Measurements from ENCODE around the gene PPP1R13B. TPM values are rescaled to one million over a fixed set of nuclear protein-coding genes. Genes with fewer than 3 reads are reported as not detected.
A peak's percentile ranks its signal among the peaks of the same experiment; 100 is the strongest.
"Not testable (repeated sequence)": the region's sequence is repeated elsewhere in the genome, so short reads cannot be mapped to it uniquely, and the experiment has no call there.

PPP1R13B gene
- total RNA-seq, 3 donors from 2014 or later: 6.8 to 11.8 (median 9.7) TPM

DNA sequence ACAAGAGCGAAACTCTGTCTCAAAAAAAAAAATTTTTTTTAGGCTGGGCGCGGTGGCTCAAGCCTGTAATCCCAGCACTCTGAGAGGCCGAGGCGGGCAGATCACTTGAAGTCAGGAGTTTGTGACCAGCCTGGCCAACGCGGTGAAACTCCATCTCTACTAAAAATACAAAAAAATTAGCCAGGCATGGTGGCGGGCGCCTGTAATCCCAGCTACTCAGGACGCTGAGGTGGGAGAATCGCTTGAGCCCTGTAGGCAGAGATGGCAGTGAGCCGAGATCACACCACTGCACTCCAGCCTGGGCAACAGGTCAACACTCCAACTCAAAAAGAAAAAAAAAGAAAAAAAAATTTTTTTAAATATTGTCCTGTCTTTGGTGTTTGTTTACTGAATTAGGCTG lies 6.1 kb downstream of the PPP1R13B start:
- not testable (repeated sequence) for DNase-seq; ATAC-seq; H3K36me3 Mint-ChIP-seq (ENCODE audit: insufficient read depth); H3K4me3 Mint-ChIP-seq; H3K9me3 Mint-ChIP-seq; H3K27me3 Mint-ChIP-seq (ENCODE audit: low read depth)
- H3K4me1 Mint-ChIP-seq (ENCODE audit: low read depth): peaks cover 15% of the 10 kb centered on the region

DNA sequence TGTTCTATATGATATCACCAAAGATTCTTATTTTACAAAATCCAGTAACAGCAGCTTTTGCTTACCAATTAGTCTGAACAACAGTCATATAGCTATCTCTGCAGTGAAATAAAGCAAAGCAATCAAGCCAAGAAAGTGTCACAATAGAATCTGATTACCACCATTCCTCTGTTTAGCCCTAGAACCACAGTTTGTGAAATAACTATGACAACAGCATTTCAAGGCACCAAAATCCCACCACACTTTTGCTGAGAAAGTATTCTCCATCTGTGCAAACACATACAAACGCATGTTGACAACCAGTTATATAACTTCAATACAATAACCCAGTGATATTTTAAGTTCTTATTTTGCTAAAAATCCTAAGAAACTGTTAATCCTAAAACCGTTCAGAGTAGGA lies 7.4 kb downstream of the PPP1R13B start:
- H3K4me1 Mint-ChIP-seq (ENCODE audit: low read depth): peaks cover 6% of the 10 kb centered on the region
- no peaks in the 10 kb centered on the region for H3K27me3 Mint-ChIP-seq (ENCODE audit: low read depth)
- DNase-seq (no peak), ATAC-seq (no peak)
- H3K4me3 Mint-ChIP-seq: no peak overlapping the region
- peaks cover 8% of the 10 kb centered on the region for H3K36me3 Mint-ChIP-seq (ENCODE audit: insufficient read depth)
- H3K9me3 Mint-ChIP-seq: no peaks in the 10 kb centered on the region

DNA sequence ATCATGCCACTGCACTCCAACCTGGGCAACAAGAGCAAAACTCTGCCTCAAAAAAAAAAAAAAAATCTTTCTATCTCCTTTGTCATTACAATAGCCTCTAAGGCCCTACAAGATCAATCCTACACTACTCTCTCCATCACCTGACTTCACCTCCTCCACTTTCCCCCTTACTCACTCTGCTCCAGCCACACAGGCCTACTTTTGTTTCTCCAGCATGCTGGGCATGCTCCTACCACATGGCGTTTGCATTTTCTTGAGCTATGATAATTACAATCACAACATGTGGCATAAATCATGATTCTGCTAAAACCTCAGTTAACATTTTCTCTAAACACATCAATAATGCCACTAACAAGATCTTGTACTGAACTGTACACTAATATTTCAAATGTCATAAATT lies 7.8 kb downstream of the PPP1R13B start:
- Mint-ChIP-seq H3K36me3 (ENCODE audit: insufficient read depth) (peaks cover 8% of the 10 kb centered on the region), H3K4me1 (ENCODE audit: low read depth) (peaks cover 6% of the 10 kb centered on the region), H3K4me3 (no peak overlapping the region), H3K9me3 (no peaks in the 10 kb centered on the region), H3K27me3 (ENCODE audit: low read depth) (no peaks in the 10 kb centered on the region)
- ATAC-seq (no peak), DNase-seq (no peak)

DNA sequence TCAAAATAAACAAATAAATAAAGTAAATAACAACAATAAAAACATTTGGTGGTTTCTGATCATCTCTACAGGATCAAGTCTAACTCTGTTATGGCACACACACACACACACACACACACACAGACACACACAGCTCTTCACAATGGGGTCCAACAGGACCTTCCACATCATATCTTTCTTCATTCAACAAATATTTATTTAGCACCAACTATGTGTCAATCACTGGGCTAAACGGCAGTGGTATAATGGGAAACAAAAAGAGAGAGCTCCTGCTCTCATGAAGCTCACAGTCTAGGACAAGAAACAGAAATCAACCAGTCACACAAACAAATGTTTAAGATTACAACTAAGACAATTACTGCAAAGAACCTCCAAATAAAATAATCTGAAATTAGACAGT lies 9.3 kb downstream of the PPP1R13B start:
- peaks cover 12% of the 10 kb centered on the region for H3K4me1 Mint-ChIP-seq (ENCODE audit: low read depth)
- no peaks in the 10 kb centered on the region for H3K27me3 Mint-ChIP-seq (ENCODE audit: low read depth)
- ATAC-seq: no peak
- H3K4me3 Mint-ChIP-seq: no peak overlapping the region
- no peak for DNase-seq
- H3K9me3 Mint-ChIP-seq: no peaks in the 10 kb centered on the region
- H3K36me3 Mint-ChIP-seq (ENCODE audit: insufficient read depth): peaks cover 5% of the 10 kb centered on the region

DNA sequence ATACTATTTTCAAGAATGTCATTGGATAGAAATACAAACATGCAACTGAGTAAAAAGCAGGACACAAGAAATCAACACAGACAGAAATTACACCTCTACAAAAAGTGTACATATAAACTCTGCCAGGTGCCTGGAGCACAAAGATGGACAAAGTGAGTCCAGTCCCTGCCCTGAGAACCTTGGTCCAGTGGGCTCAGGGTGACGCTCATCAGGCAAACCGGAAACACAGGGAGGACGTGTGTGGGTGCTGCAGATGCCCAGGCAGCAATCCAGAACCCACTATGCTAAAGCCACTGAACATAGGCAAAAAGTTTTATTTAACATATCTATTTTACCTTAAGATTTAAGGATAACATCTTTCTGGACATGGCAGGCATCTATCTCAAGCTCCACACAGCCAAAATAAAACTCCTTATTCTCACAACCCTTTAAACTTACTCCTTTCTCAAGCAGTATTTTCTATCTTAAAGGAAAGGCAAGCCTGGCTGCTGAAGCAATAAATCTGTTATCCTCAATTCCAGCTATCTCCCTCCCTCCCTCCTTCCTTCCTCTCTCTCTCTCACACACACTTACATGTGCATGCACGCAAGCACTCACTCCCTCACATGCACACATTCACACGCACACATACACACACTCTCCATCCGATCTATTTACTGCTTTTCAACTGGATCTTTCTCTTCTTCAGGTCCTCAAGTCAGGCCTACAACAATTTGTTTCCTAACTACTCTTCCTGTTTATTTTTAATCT lies 10.2 kb downstream of the PPP1R13B start:
- no peak for DNase-seq
- peaks cover 13% of the 10 kb centered on the region for H3K4me1 Mint-ChIP-seq (ENCODE audit: low read depth)
- ATAC-seq: no peak
- no peak overlapping the region for H3K4me3 Mint-ChIP-seq
- H3K27me3 Mint-ChIP-seq (ENCODE audit: low read depth): no peaks in the 10 kb centered on the region
- H3K9me3 Mint-ChIP-seq: no peaks in the 10 kb centered on the region
- H3K36me3 Mint-ChIP-seq (ENCODE audit: insufficient read depth): peaks cover 5% of the 10 kb centered on the region

DNA sequence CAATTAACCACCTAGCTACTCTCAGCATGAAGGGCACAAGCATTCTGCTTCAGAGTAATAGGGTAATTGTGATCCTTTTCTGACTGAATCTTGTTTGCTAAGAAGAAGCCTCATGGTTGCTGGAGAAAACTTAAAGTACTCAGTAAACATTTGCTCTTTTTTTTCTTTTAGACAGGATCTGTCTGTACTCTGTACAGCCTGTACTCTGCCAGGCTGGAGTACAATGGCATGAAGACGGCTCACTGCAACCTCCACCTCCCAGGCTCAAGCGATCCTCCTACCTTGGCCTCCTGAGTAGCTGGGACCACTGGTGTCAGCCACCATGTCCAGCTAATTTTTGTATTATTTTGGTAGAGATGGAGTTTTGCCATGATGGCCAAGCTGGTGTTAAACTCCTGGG lies 12.4 kb downstream of the PPP1R13B start:
- H3K36me3 Mint-ChIP-seq (ENCODE audit: insufficient read depth): peaks cover 5% of the 10 kb centered on the region
- no peak overlapping the region for H3K4me3 Mint-ChIP-seq
- no peaks in the 10 kb centered on the region for H3K27me3 Mint-ChIP-seq (ENCODE audit: low read depth)
- peaks cover 14% of the 10 kb centered on the region for H3K4me1 Mint-ChIP-seq (ENCODE audit: low read depth)
- DNase-seq (no peak), ATAC-seq (no peak)
- no peaks in the 10 kb centered on the region for H3K9me3 Mint-ChIP-seq

DNA sequence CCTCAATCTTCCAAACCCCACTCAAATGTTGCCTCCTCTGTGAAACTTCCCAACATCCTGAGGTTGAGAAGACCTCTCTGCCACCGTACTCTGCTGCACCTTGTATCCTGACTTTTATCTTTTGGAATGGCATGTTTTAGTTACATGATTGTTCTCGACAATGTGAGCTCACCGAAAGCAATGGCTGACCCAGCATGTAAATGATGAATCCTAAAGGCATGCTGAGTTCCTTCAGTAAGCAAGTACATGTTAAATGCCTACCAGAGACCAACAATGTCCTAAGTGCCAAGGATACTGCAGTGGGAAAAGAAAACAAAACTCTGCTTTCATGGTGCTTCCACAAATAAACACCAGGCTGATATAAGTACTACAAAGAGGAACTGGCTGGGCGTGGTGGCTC lies 13.7 kb downstream of the PPP1R13B start:
- ATAC-seq (no peak), DNase-seq (no peak)
- Mint-ChIP-seq H3K36me3 (ENCODE audit: insufficient read depth) (peaks cover 2% of the 10 kb centered on the region), H3K4me1 (ENCODE audit: low read depth) (peaks cover 12% of the 10 kb centered on the region), H3K4me3 (no peak overlapping the region), H3K9me3 (no peaks in the 10 kb centered on the region), H3K27me3 (ENCODE audit: low read depth) (no peaks in the 10 kb centered on the region)

DNA sequence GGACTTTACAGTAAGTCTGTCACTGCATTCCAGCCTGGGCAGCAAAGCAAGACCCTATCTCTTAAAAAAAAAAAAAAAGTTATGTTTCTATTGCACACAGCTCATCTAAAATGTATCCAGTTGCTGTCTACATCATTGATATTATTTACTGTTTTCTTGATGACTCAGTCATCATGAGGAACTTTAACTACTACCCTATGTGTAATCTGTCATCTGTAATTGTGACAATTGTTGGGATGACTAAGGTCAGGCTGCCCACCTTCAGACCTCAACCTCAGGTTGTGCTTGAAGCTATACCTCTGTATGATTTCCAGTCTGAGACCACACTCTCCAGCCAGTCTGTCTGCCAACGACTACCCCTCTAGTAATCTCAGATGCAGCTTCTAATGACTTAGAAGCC lies 15.3 kb downstream of the PPP1R13B start:
- peak in 1 of 2 donors; percentile 32 for ATAC-seq
- H3K36me3 Mint-ChIP-seq (ENCODE audit: insufficient read depth): no peaks in the 10 kb centered on the region
- no peak for DNase-seq
- no peaks in the 10 kb centered on the region for H3K27me3 Mint-ChIP-seq (ENCODE audit: low read depth)
- no peak overlapping the region for H3K4me3 Mint-ChIP-seq
- peaks cover 13% of the 10 kb centered on the region for H3K4me1 Mint-ChIP-seq (ENCODE audit: low read depth)
- H3K9me3 Mint-ChIP-seq: no peaks in the 10 kb centered on the region

DNA sequence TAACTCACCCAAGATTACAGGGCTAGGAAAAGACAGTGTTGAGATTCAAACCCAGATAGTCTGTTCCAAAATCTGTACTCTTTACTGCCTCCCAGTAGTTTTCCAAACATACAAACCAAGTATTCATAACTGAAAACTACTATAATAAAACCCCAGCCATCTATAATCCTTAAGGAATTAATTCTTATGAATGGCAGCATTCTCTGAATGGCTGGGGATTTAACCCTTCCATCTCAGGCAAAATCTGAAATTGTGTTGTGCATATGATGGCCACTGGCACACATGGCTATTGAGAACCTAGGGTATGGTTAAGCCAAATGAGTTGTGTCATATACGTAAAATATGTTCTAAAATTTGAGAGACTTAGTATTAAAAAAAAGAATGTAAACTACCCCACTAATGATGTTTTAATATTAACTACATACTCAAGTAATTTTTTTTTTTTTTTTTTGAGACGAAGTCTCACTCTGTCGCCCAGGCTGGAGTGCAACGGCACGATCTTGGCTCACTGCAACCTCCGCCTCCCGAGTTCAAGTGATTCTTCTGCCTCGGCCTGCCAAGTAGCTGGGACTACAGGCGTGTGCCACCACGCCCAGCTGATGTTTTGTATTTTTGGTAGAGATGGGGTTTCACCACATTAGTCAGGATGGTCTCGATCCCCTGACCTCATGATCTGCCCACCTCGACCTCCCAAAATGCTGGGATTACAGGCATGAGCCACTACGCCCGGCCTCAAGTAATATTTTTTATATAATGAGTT lies 16.7 kb downstream of the PPP1R13B start:
- Mint-ChIP-seq H3K4me1 (ENCODE audit: low read depth) (peaks cover 13% of the 10 kb centered on the region), H3K4me3 (no peak overlapping the region), H3K27me3 (ENCODE audit: low read depth) (no peaks in the 10 kb centered on the region), H3K36me3 (ENCODE audit: insufficient read depth) (no peaks in the 10 kb centered on the region), H3K9me3 (no peaks in the 10 kb centered on the region)
- ATAC-seq: no peak
- no peak for DNase-seq

DNA sequence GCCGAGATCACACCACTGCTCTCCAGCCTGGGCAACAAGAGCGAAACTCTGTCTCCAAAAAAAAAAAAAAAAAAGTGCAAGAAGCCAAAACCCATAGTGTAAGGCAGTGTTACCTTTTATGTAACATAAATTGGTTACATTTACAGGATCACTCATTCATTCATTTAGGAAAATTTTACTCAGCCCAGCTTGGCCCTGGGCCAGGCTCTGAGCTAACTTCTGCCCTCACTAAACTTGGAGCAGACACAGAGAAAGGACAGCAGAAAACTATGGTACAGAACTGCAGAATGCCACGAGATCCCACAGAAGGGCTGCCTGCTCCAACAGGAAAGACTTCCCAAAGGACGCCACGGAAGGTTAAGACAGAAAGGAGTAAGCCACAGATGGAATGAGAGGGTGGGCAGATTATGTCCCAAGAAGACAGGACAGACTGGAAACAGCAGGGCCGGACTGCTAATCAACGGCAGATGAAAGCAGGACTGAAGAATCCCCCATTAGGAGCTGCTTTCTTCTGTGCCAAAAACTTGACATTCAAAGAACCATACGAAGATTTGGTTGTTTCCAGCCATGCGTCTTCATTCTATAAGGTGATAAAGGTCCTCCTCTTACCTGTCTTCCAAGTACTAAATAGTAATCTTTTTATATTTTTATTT lies 18.9 kb downstream of the PPP1R13B start:
- DNase-seq: peak; percentile 14
- H3K9me3 Mint-ChIP-seq: no peaks in the 10 kb centered on the region
- peaks cover 8% of the 10 kb centered on the region for H3K4me1 Mint-ChIP-seq (ENCODE audit: low read depth)
- H3K4me3 Mint-ChIP-seq: no peak overlapping the region
- ATAC-seq: no peak
- no peaks in the 10 kb centered on the region for H3K27me3 Mint-ChIP-seq (ENCODE audit: low read depth)
- H3K36me3 Mint-ChIP-seq (ENCODE audit: insufficient read depth): no peaks in the 10 kb centered on the region

DNA sequence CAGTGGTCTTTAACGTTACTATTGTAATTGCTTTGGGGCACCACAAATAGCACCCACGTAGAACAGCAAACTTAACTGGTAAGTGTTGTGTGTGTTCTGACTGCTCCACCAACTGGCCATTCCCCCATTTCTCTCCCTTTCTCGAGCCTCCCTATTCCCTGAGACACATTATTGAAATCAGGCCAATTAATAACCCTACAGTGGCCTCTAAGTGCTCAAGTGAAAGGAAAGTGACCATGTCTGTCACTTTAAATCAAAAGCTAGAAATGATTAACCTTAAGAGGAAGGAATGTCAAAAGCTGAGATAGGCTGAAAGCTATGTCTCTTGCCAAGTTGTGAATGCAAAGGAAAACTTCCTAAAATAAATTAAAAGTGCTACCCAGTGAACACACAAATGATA lies 22.3 kb downstream of the PPP1R13B start:
- DNase-seq: no peak
- Mint-ChIP-seq H3K36me3 (ENCODE audit: insufficient read depth) (no peaks in the 10 kb centered on the region), H3K4me1 (ENCODE audit: low read depth) (peaks cover 16% of the 10 kb centered on the region), H3K27me3 (ENCODE audit: low read depth) (no peaks in the 10 kb centered on the region), H3K4me3 (no peak overlapping the region), H3K9me3 (no peaks in the 10 kb centered on the region)
- ATAC-seq: no peak

DNA sequence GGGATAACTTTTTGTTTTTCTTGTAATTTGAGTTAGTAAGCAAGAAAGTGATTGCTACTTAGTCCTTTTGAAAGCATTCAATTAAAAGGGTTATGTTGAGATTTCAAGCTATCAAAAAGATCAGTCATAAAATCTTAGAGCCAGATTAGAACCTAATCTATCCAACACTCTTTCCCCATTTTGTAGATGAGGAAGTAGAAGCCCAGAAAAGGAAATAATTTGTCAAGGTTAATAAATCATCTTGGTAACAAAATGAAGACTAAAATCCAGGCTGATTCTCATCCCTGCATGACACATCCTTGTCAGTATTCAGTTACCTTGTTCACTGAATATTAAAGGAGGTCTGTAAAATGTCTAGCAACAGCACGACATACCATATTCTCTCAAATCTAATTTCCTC lies 26.5 kb downstream of the PPP1R13B start:
- no peak for DNase-seq
- peaks cover 40% of the 10 kb centered on the region for H3K4me1 Mint-ChIP-seq (ENCODE audit: low read depth)
- no peak overlapping the region for H3K4me3 Mint-ChIP-seq
- no peak for ATAC-seq
- no peaks in the 10 kb centered on the region for H3K36me3 Mint-ChIP-seq (ENCODE audit: insufficient read depth)
- no peaks in the 10 kb centered on the region for H3K9me3 Mint-ChIP-seq
- no peaks in the 10 kb centered on the region for H3K27me3 Mint-ChIP-seq (ENCODE audit: low read depth)

DNA sequence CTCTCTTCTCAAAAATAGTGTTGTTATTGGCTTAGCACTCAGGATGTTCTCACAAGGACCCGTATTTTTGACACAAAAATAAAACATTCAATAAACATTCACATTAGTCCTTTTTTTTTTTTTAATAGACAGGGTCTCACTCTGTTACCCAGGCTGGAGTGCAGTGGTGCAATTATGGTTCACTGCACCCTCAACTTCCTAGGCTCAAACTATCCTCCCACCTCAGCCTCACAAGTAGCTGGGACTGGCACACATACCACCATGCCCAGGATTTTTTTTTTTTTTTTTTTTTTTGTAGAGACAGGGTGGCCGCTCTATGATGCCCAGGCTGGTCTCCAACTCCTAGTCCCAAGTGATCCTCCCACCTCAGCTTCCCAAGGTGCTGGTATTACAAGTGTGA lies 27.0 kb downstream of the PPP1R13B start:
- H3K9me3 Mint-ChIP-seq: no peaks in the 10 kb centered on the region
- H3K4me1 Mint-ChIP-seq (ENCODE audit: low read depth): peaks cover 40% of the 10 kb centered on the region
- no peak overlapping the region for H3K4me3 Mint-ChIP-seq
- H3K36me3 Mint-ChIP-seq (ENCODE audit: insufficient read depth): no peaks in the 10 kb centered on the region
- DNase-seq (no peak), ATAC-seq (no peak)
- no peaks in the 10 kb centered on the region for H3K27me3 Mint-ChIP-seq (ENCODE audit: low read depth)

DNA sequence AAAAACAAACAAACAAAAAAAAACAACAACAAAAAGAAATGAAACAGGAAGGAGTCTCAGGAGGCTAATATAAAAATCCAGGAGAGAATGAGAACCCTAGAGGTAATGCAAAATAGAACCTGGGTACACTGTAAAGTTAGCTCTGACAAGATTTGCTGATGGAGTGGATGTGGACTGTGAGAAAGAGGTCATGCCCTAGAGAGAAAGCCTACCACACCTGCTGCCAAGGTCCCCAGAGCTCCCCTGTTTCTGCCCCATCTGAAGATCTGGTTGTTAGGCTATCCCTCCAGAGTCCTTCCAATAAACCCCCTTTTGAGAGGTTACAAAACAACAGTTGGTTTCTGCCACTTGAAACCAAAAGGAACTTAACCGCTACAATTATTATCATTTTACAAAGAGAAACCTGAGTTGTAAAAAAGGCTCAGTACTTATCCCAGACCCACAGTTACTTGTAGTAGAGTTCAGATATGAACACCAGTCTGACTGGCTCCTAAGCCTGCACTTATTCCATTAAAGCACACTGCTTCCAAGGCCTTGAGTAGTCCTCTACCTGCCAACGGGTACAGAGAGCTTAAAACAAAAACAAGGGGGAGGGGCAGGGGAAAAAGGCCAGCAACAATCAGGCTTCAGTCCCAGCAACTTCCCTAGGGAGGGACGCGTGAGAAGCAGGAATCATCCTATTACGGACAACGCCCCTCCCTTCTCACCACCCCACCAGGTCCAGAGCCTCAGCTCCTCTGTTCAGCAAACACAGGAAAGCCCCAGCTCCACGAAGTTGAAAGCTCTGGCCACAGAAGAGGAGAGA lies 27.7 kb downstream of the PPP1R13B start:
- H3K4me1 Mint-ChIP-seq (ENCODE audit: low read depth): peaks cover 40% of the 10 kb centered on the region
- H3K36me3 Mint-ChIP-seq (ENCODE audit: insufficient read depth): no peaks in the 10 kb centered on the region
- no peak for DNase-seq
- peak in 1 of 2 donors; percentile 51 for ATAC-seq
- no peak overlapping the region for H3K4me3 Mint-ChIP-seq
- no peaks in the 10 kb centered on the region for H3K27me3 Mint-ChIP-seq (ENCODE audit: low read depth)
- no peaks in the 10 kb centered on the region for H3K9me3 Mint-ChIP-seq
